GM21825 (cell line): Measurements from ENCODE around the gene COMMD10.

Source experiments
- ATAC-seq: cut with Tn5 transposase; IDR thresholded peaks from one replicate; pipeline ENCODE4 v1.9.1; 2021; ENCODE audit warnings: mild to moderate bottlenecking, moderate library complexity; ENCODE audit not compliant: unreplicated experiment

COMMD10 gene

GRCh38 chr5:116281309-116281708, 196.5 kb downstream of the COMMD10 start:
- no peak for ATAC-seq

- no peak for ATAC-seq
Observed at GRCh38 chr5:116288524-116288923, 203.7 kb downstream of the COMMD10 start.

GRCh38 chr5:116289276-116289675, 204.5 kb downstream of the COMMD10 start:
- no peak for ATAC-seq

GRCh38 chr5:116291271-116291670, 206.4 kb downstream of the COMMD10 start:
- no peak for ATAC-seq

- ATAC-seq = no peak
Observed at GRCh38 chr5:116292321-116292720, 207.5 kb downstream of the COMMD10 start.

GRCh38 chr5:116296335-116297072, 211.7 kb downstream of the COMMD10 start:
- ATAC-seq = no peak

GRCh38 chr5:116297296-116297814, 212.5 kb downstream of the COMMD10 start:
- ATAC-seq = no peak

- ATAC-seq = no peak
Observed at GRCh38 chr5:116299746-116300640, 215.2 kb downstream of the COMMD10 start.

GRCh38 chr5:116301110-116301509, 216.3 kb downstream of the COMMD10 start:
- no peak for ATAC-seq

GRCh38 chr5:116303340-116303739, 218.5 kb downstream of the COMMD10 start:
- no peak for ATAC-seq

- no peak for ATAC-seq
Observed at GRCh38 chr5:116303810-116304209, 219.0 kb downstream of the COMMD10 start.

- no peak for ATAC-seq
Observed at GRCh38 chr5:116305899-116306298, 221.1 kb downstream of the COMMD10 start.

GRCh38 chr5:116306846-116307245, 222.0 kb downstream of the COMMD10 start:
- ATAC-seq = no peak

- no peak for ATAC-seq
Observed at GRCh38 chr5:116308391-116308790, 223.6 kb downstream of the COMMD10 start.

- ATAC-seq = no peak
Observed at GRCh38 chr5:116313366-116313765, 228.5 kb downstream of the COMMD10 start.

GRCh38 chr5:116315531-116315930, 230.7 kb downstream of the COMMD10 start:
- ATAC-seq = no peak

- no peak for ATAC-seq
Observed at GRCh38 chr5:116318091-116318854, 233.4 kb downstream of the COMMD10 start.

- no peak for ATAC-seq
Observed at GRCh38 chr5:116320486-116320885, 235.7 kb downstream of the COMMD10 start.

- ATAC-seq = no peak
Observed at GRCh38 chr5:116329503-116329902, 244.7 kb downstream of the COMMD10 start.

GRCh38 chr5:116340799-116341198, 256.0 kb downstream of the COMMD10 start:
- no peak for ATAC-seq
